ENCODE measurements around the gene RAX2. TPM values are rescaled to one million over a fixed set of nuclear protein-coding genes. Genes with fewer than 3 reads are reported as not detected.

The RAX2 gene
- total RNA-seq, 2 experiments from 2014 or later, result not detected

- H3K36me3 Mint-ChIP-seq (ENCODE audit: low read depth), result peaks cover 31% of the 10 kb centered on the region
Observed at GRCh38 chr19:3782903-3783302, 10.9 kb upstream of the RAX2 start.

GRCh38 chr19:3782330-3782729 is 10.3 kb upstream of the RAX2 start:
- no peak overlapping the region for H3K27ac Mint-ChIP-seq
- CTCF ChIA-PET, result interaction anchor here (2.2 kb wide), 1 partner anchor 40 kb away, joined by 8 read pairs; no protein-coding TSS in a partner anchor
- peaks cover 16% of the 10 kb centered on the region for H3K9me3 Mint-ChIP-seq
- intact Hi-C loops (cut with micrococcal nuclease), result loop anchor here (2.0 kb wide), 1 partner anchor 40 kb away; no protein-coding TSS in a partner anchor
- no peak overlapping the region for H3K4me3 Mint-ChIP-seq
- H3K4me1 Mint-ChIP-seq (ENCODE audit: low read depth), result peaks cover 7% of the 10 kb centered on the region
- no peak for DNase-seq
- no peaks in the 10 kb centered on the region for H3K27me3 Mint-ChIP-seq (ENCODE audit: low read depth)
- H3K36me3 Mint-ChIP-seq (ENCODE audit: low read depth), result peaks cover 31% of the 10 kb centered on the region

More at GRCh38 chr19:3782903-3783302, 10.9 kb upstream of the RAX2 start:
- CTCF ChIA-PET, result interaction anchor here (0.6 to 2.2 kb wide), 4 partner anchors 13 to 40 kb away, joined by 3 to 8 read pairs (median 4); no protein-coding TSS in a partner anchor
- Mint-ChIP-seq H3K27me3 (ENCODE audit: low read depth) (no peaks in the 10 kb centered on the region), H3K9me3 (peaks cover 16% of the 10 kb centered on the region), H3K4me3 (no peak overlapping the region), H3K4me1 (ENCODE audit: low read depth) (peaks cover 7% of the 10 kb centered on the region), H3K27ac (no peak overlapping the region)
- intact Hi-C loops (cut with micrococcal nuclease), result loop anchor here (2.0 kb wide), 1 partner anchor 40 kb away; no protein-coding TSS in a partner anchor
- no peak for DNase-seq

GRCh38 chr19:3781603-3782002 is 9.6 kb upstream of the RAX2 start:
- no peak for DNase-seq
- Mint-ChIP-seq H3K4me1 (ENCODE audit: low read depth) (peaks cover 7% of the 10 kb centered on the region), H3K27ac (no peak overlapping the region), H3K36me3 (ENCODE audit: low read depth) (peaks cover 31% of the 10 kb centered on the region), H3K9me3 (peaks cover 16% of the 10 kb centered on the region), H3K4me3 (no peak overlapping the region), H3K27me3 (ENCODE audit: low read depth) (no peaks in the 10 kb centered on the region)
- CTCF ChIA-PET, result no interaction called here
- intact Hi-C loops (cut with micrococcal nuclease), result loop anchor here (2.0 kb wide), 1 partner anchor 41 kb away; no protein-coding TSS in a partner anchor

GRCh38 chr19:3780786-3781304 is 8.8 kb upstream of the RAX2 start:
- CTCF ChIA-PET, result interaction anchor here (0.6 kb wide), 1 partner anchor 296 kb away, joined by 3 read pairs; no protein-coding TSS in a partner anchor
- Mint-ChIP-seq H3K4me3 (no peak overlapping the region), H3K36me3 (ENCODE audit: low read depth) (peaks cover 31% of the 10 kb centered on the region), H3K27me3 (ENCODE audit: low read depth) (no peaks in the 10 kb centered on the region), H3K4me1 (ENCODE audit: low read depth) (peaks cover 7% of the 10 kb centered on the region), H3K9me3 (peaks cover 16% of the 10 kb centered on the region), H3K27ac (no peak overlapping the region)
- DNase-seq, result no peak
- intact Hi-C loops (cut with micrococcal nuclease), result no loop called here

- Mint-ChIP-seq H3K27me3 (ENCODE audit: low read depth) (no peaks in the 10 kb centered on the region), H3K4me3 (no peak overlapping the region), H3K27ac (no peak overlapping the region), H3K9me3 (peaks cover 16% of the 10 kb centered on the region), H3K4me1 (ENCODE audit: low read depth) (no peaks in the 10 kb centered on the region), H3K36me3 (ENCODE audit: low read depth) (peaks cover 29% of the 10 kb centered on the region)
- CTCF ChIA-PET, result interaction anchor here (1.1 kb wide), 1 partner anchor 16 kb away, joined by 3 read pairs; no protein-coding TSS in a partner anchor
- intact Hi-C loops (cut with micrococcal nuclease), result no loop called here
- no peak for DNase-seq
Observed at GRCh38 chr19:3778899-3779723, 7.1 kb upstream of the RAX2 start.

- Mint-ChIP-seq H3K4me1 (ENCODE audit: low read depth) (no peaks in the 10 kb centered on the region), H3K27me3 (ENCODE audit: low read depth) (no peaks in the 10 kb centered on the region), H3K27ac (no peak overlapping the region), H3K36me3 (ENCODE audit: low read depth) (peaks cover 25% of the 10 kb centered on the region), H3K4me3 (no peak overlapping the region), H3K9me3 (peaks cover 16% of the 10 kb centered on the region)
- CTCF ChIA-PET, result interaction anchor here (1.1 kb wide), 1 partner anchor 15 kb away, joined by 3 read pairs; no protein-coding TSS in a partner anchor
- intact Hi-C loops (cut with micrococcal nuclease), result no loop called here
- no peak for DNase-seq
Observed at GRCh38 chr19:3778104-3778867, 6.3 kb upstream of the RAX2 start.

- Mint-ChIP-seq H3K27me3 (ENCODE audit: low read depth) (no peaks in the 10 kb centered on the region), H3K4me3 (no peak overlapping the region), H3K9me3 (peaks cover 4% of the 10 kb centered on the region), H3K27ac (no peak overlapping the region), H3K4me1 (ENCODE audit: low read depth) (no peaks in the 10 kb centered on the region), H3K36me3 (ENCODE audit: low read depth) (peaks cover 8% of the 10 kb centered on the region)
- DNase-seq, result no peak
- CTCF ChIA-PET, result no interaction called here
- intact Hi-C loops (cut with micrococcal nuclease), result no loop called here
Observed at GRCh38 chr19:3776479-3777040, 4.5 kb upstream of the RAX2 start.

GRCh38 chr19:3775831-3776230 is 3.8 kb upstream of the RAX2 start:
- CTCF ChIA-PET, result no interaction called here
- Mint-ChIP-seq H3K36me3 (ENCODE audit: low read depth) (peaks cover under 1% of the 10 kb centered on the region), H3K4me3 (no peak overlapping the region), H3K27ac (no peak overlapping the region), H3K9me3 (no peaks in the 10 kb centered on the region), H3K4me1 (ENCODE audit: low read depth) (no peaks in the 10 kb centered on the region), H3K27me3 (ENCODE audit: low read depth) (no peaks in the 10 kb centered on the region)
- DNase-seq, result no peak
- intact Hi-C loops (cut with micrococcal nuclease), result no loop called here

GRCh38 chr19:3775374-3775711 is 3.3 kb upstream of the RAX2 start:
- CTCF ChIA-PET, result no interaction called here
- Mint-ChIP-seq H3K27me3 (ENCODE audit: low read depth) (no peaks in the 10 kb centered on the region), H3K9me3 (no peaks in the 10 kb centered on the region), H3K27ac (no peak overlapping the region), H3K36me3 (ENCODE audit: low read depth) (no peaks in the 10 kb centered on the region), H3K4me1 (ENCODE audit: low read depth) (no peaks in the 10 kb centered on the region), H3K4me3 (no peak overlapping the region)
- DNase-seq, result no peak
- intact Hi-C loops (cut with micrococcal nuclease), result no loop called here

GRCh38 chr19:3774621-3775373 is 2.8 kb upstream of the RAX2 start:
- no peaks in the 10 kb centered on the region for H3K27me3 Mint-ChIP-seq (ENCODE audit: low read depth)
- H3K27ac Mint-ChIP-seq, result no peak overlapping the region
- CTCF ChIA-PET, result interaction anchor here (0.6 to 1.0 kb wide), 2 partner anchors 10 to 218 kb away, joined by 3 to 4 read pairs; no protein-coding TSS in a partner anchor
- no peak for DNase-seq
- no peaks in the 10 kb centered on the region for H3K36me3 Mint-ChIP-seq (ENCODE audit: low read depth)
- H3K4me3 Mint-ChIP-seq, result no peak overlapping the region
- intact Hi-C loops (cut with micrococcal nuclease), result no loop called here
- H3K4me1 Mint-ChIP-seq (ENCODE audit: low read depth), result no peaks in the 10 kb centered on the region
- H3K9me3 Mint-ChIP-seq, result no peaks in the 10 kb centered on the region

- H3K27me3 Mint-ChIP-seq (ENCODE audit: low read depth), result no peaks in the 10 kb centered on the region
- intact Hi-C loops (cut with micrococcal nuclease), result no loop called here
- H3K36me3 Mint-ChIP-seq (ENCODE audit: low read depth), result no peaks in the 10 kb centered on the region
- no peaks in the 10 kb centered on the region for H3K4me1 Mint-ChIP-seq (ENCODE audit: low read depth)
- no peaks in the 10 kb centered on the region for H3K9me3 Mint-ChIP-seq
- H3K27ac Mint-ChIP-seq, result no peak overlapping the region
- CTCF ChIA-PET, result interaction anchor here (1.0 kb wide), 1 partner anchor 11 kb away, joined by 3 read pairs; no protein-coding TSS in a partner anchor
- DNase-seq, result no peak
- no peak overlapping the region for H3K4me3 Mint-ChIP-seq
Observed at GRCh38 chr19:3773814-3774515, 1.9 kb upstream of the RAX2 start.
